Measurements from ENCODE around the gene DIPK1A.
"Not testable (repeated sequence)": the region's sequence is repeated elsewhere in the genome, so short reads cannot be mapped to it uniquely, and the experiment has no call there.

DIPK1A gene

DNA sequence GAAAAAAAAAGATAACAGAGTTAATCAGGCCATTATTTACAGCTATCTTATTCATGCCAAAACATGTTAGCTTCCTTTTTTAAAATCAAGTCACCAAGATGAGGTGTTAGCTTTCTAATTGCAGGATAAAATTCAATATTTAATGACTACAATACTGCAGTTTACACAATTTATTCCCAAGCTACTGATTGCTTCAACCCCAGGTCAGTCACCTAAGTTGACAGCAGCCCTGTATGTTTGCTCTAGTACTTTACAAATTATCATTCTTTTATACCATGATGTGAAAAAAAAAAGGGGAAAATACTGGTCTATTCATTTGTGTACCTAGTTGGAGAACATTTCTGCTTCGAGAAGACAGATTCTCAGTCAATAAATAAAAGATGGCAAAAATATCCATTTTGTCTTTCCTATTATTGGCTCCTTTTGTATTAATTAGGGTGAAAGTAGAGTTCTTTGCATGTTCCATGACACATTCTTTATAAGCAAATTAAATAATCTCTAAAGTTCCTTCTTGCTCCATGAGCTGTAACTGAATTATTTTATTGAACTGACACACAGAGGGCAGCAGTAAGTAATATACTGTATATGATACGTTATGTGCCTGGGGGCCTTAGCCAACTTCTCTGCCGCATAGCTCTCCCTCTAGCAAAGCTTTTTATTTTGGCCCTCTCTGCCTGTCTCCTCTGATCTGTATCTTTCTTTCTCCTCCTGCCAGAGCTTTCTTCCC, 48.0 kb downstream of the DIPK1A start:
- no peak for DNase-seq

GRCh38 chr1:92910081-92910480, 51.2 kb downstream of the DIPK1A start:
- no peak for DNase-seq

- DNase-seq, result no peak
Measured at GRCh38 chr1:92909321-92909720, 51.9 kb downstream of the DIPK1A start.

- no peak for DNase-seq
Measured at GRCh38 chr1:92907949-92908684, 53.1 kb downstream of the DIPK1A start.

DNA sequence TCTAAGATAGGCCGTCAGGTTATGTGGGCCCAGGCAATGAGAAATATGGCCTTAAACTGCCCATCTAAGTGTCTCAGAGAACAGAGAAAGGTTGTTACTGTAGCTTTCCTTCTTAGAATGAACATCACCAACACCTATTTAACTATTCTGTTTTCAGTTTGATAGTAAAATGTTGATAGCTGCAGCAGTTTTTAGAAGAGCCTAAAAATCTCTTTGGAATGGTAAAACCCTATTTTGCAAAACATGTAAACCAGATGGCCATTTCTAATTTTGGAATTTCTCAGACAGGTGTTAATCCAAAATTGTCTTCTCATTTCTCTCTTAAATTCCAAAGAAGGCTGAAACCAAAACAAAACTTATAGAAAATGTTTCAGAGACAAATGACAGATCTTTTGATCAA, 57.5 kb downstream of the DIPK1A start:
- no peak for DNase-seq

- no peak for DNase-seq
Measured at GRCh38 chr1:92902406-92902744, 58.9 kb downstream of the DIPK1A start.

- peak; percentile 51 for DNase-seq
Measured at GRCh38 chr1:92901699-92902405, 59.4 kb downstream of the DIPK1A start.

- DNase-seq, result peak; percentile 65
Measured at GRCh38 chr1:92901126-92901525, 60.1 kb downstream of the DIPK1A start.

DNA sequence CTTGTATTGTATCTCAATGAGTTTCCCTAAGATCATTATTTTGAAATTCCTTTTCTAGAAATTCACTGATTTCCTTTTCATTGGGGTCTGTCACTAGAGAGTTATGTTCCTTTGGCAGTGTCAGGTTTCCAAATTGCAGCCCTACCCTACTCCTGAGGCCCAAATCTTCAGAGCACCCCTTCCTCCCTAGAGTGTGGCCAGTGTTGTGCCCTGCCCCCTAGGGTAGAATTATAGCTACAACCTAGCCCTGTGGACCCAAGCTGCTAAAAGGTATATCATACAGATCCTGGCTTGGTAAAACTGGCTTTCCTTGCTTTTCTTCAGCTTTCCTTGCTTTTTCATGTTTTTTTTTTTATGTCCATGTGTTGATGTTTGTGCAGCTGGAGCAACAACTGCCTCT, 60.7 kb downstream of the DIPK1A start:
- no peak for DNase-seq

GRCh38 chr1:92899780-92900179, 61.5 kb downstream of the DIPK1A start:
- DNase-seq, result no peak

GRCh38 chr1:92898053-92898452, 63.2 kb downstream of the DIPK1A start:
- not testable (repeated sequence) for DNase-seq

DNA sequence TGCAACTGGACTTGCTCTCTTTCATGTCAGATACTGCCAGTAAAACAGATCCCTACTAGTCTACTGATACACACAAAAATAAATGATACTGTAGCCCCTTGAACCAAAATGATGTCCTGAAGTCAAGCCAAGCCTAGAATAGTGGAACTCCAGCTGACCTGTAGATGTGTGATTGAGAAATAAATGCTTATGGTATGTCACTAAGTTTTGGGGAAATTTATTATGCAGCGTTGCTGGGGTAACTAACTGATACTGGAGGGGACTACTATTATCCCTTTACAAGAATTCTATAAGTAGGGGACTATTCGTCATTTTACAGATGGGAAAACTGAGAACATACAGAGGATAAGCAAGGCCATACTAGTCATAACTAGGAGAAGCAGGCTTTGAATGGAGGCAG, 73.8 kb downstream of the DIPK1A start:
- no peak for DNase-seq

GRCh38 chr1:92886886-92887419, 74.3 kb downstream of the DIPK1A start:
- no peak for DNase-seq

- no peak for DNase-seq
Measured at GRCh38 chr1:92884195-92884594, 77.1 kb downstream of the DIPK1A start.

- DNase-seq, result no peak
Measured at GRCh38 chr1:92883297-92883696, 78.0 kb downstream of the DIPK1A start.

GRCh38 chr1:92882819-92883218, 78.4 kb downstream of the DIPK1A start:
- no peak for DNase-seq

DNA sequence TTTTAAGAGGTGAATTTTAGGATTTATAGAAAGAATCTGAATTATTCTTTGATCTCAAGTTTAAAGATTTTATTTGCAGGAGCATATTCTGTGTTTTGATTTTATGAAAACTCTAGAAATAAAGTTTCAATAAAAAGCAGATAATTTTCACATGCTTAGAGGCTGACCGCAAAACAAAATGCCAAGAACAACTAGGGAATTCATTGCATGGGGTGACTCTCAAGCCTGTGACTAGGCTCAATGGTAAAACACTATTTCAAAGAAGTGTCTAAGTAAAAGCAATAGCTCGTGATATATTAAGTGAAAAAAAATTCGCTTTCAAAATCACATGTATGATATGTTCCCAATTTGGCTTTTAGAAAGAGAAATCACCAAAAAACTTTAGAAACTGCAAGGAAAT, 79.9 kb downstream of the DIPK1A start:
- DNase-seq, result no peak

DNA sequence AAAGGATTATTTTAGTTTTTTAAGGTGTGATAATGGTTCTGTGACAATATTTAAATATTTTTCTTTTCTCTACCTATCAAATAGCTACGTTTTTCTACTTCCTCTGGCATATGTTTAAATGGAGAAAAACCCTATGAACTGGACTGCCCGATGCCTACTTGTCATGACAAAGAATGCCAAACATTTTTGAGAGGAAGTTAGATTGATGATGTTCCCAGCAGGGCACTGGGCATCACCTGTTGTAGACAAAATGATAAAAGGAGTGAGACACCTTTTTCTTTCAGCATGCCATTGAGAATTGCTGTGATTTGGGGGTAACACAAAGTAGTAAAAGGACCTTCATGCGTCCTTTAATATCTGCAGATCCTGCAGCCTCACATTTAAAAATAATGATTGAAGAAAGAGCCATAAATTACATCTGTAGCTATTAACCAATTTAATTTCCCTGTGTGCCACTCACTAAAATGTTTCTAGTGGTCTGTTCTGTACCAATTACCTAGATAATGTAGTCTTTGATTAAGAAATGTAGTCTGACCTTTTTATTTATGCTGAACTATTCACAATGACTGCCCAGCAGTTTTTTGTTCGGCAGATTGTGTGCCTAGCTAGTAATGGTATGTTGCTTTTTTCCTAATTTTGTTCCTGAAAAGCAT, 81.8 kb downstream of the DIPK1A start:
- DNase-seq, result no peak

DNA sequence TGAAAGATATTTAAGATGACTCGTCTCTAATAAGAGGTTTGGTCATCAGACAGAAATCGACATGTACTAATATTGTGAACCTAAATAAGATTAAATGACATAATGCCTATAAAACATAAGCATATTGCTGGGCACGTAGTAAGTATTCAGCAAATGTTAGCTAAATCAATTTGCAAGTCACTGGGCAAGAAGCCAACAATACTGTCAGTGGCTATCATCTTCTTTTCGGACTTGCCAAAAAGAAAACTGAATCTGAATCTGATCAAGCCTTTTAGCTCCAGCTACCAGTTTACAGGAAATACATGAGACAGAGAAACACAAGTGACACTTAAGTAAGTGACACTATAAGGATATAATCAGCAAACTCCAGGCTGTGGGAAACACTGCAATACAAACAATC, 83.5 kb downstream of the DIPK1A start:
- DNase-seq, result peak; percentile 40

GRCh38 chr1:92877081-92877711, 84.1 kb downstream of the DIPK1A start:
- peak; percentile 47 for DNase-seq

DNA sequence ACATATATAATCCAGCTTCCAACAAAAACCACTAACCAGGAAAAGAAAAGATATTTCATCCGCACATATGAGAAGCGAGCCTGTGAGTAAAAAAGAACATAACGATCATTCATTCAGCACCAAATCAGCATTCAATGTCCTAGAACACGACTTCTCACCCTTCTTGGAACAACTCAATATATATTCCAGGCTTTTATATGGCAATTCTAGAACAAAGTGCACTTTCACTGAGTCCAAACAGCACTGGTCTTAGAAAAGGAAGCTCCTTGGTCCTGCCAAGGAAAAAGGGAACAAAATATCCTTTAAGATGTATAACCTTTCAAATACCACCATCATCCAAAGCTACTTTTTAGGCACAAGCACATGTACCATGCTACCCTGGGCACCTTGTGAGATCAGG, 84.9 kb downstream of the DIPK1A start:
- DNase-seq, result no peak

DNA sequence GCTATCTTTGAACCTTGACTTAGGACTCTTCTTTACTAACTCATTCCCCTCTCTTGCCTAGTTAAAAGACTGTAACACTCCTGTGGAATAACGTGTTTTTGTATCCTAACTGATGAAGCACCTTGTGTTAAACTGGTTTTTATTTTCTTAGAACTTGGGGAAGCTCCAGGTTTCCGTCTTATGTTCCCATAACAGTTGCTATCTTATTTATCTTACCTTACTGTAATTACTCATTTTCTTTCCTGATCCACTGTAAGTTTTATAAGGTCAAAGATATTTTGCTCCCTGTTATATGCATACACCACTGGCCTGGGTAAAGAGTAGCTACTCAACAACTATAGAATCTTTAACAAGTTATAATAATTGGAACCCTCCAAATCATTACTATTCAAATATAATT, 86.3 kb downstream of the DIPK1A start:
- no peak for DNase-seq

GRCh38 chr1:92872719-92873118, 88.5 kb downstream of the DIPK1A start:
- no peak for DNase-seq
